ENCODE measurements around the gene KLRF2. TPM values are rescaled to one million over a fixed set of nuclear protein-coding genes. Genes with fewer than 3 reads are reported as not detected.

KLRF2 gene
- total and polyA plus RNA-seq, 8 donors: not detected

GRCh38 chr12:9895215-9895971 lies 14.1 kb downstream of the KLRF2 start:
- Histone ChIP-seq H3K4me1 (no peaks in the 10 kb centered on the region), H3K9me3 (no peaks in the 10 kb centered on the region), H3K27me3 (no peaks in the 10 kb centered on the region), H3K27ac (no peak overlapping the region), H3K36me3 (no peaks in the 10 kb centered on the region), H3K4me3 (no peak overlapping the region)
- TF ChIP-seq EP300 (IDR thresholded peaks at IDR 0.05) (no peak), POLR2A (IDR thresholded peaks at IDR 0.05) (no peak), POLR2AphosphoS5 (IDR thresholded peaks at IDR 0.05) (no peak), CTCF (IDR thresholded peaks at IDR 0.05) (no peak)
- no peak for DNase-seq
- 69 to 80% (median 70%) methylated on average over 6 of the region's 6 CpGs for WGBS, 5 donors
- intact Hi-C loops (cut with DNase I; ENCODE audit: low total_unique reads): no loop called here

- Histone ChIP-seq H3K27ac (no peak overlapping the region), H3K4me3 (no peak overlapping the region), H3K9me3 (peaks cover 3 to 9% (median 7%) of the 10 kb centered on the region in 4 donors), H3K4me1 (no peaks in the 10 kb centered on the region), H3K27me3 (no peaks in the 10 kb centered on the region), H3K36me3 (no peaks in the 10 kb centered on the region)
- TF ChIP-seq CTCF (IDR thresholded peaks at IDR 0.05) (no peak), EP300 (IDR thresholded peaks at IDR 0.05) (no peak), POLR2A (IDR thresholded peaks at IDR 0.05) (no peak), POLR2AphosphoS5 (IDR thresholded peaks at IDR 0.05) (no peak)
- intact Hi-C loops (cut with DNase I; ENCODE audit: low total_unique reads): no loop called here
- DNase-seq: no peak
- WGBS, 5 donors: 71 to 79% (median 74%) methylated on average over 6 of the region's 6 CpGs
Observed at GRCh38 chr12:9897535-9897934, 16.2 kb downstream of the KLRF2 start.

- TF ChIP-seq POLR2A (IDR thresholded peaks at IDR 0.05): no peak
- no peak for TF ChIP-seq EP300 (IDR thresholded peaks at IDR 0.05)
- TF ChIP-seq POLR2AphosphoS5 (IDR thresholded peaks at IDR 0.05): no peak
- no peak for TF ChIP-seq CTCF (IDR thresholded peaks at IDR 0.05)
- Histone ChIP-seq H3K4me1 (no peaks in the 10 kb centered on the region), H3K27me3 (no peaks in the 10 kb centered on the region), H3K36me3 (no peaks in the 10 kb centered on the region), H3K4me3 (no peak overlapping the region), H3K27ac (no peak overlapping the region), H3K9me3 (peaks cover 7 to 21% (median 15%) of the 10 kb centered on the region in 4 donors)
- WGBS, 5 donors: 71 to 95% (median 94%) methylated on average over 2 of the region's 2 CpGs
- no peak for DNase-seq
- intact Hi-C loops (cut with DNase I; ENCODE audit: low total_unique reads): no loop called here
Observed at GRCh38 chr12:9899209-9899608, 17.9 kb downstream of the KLRF2 start.

- DNase-seq: no peak
- no peak overlapping the region for H3K27ac ChIP-seq
- H3K27me3 ChIP-seq: no peaks in the 10 kb centered on the region
- TF ChIP-seq CTCF (IDR thresholded peaks at IDR 0.05) (no peak), EP300 (IDR thresholded peaks at IDR 0.05) (no peak), POLR2A (IDR thresholded peaks at IDR 0.05) (no peak), POLR2AphosphoS5 (IDR thresholded peaks at IDR 0.05) (no peak)
- H3K4me1 ChIP-seq: no peaks in the 10 kb centered on the region
- H3K36me3 ChIP-seq: no peaks in the 10 kb centered on the region
- intact Hi-C loops (cut with DNase I; ENCODE audit: low total_unique reads): loop anchor here (10.0 kb wide), 1 partner anchor 86 kb away; no protein-coding TSS in a partner anchor
- WGBS, 5 donors: 54 to 70% (median 60%) methylated on average over 2 of the region's 2 CpGs
- H3K4me3 ChIP-seq: no peak overlapping the region
- H3K9me3 ChIP-seq: peaks cover 7 to 23% (median 15%) of the 10 kb centered on the region in 4 donors
Observed at GRCh38 chr12:9900930-9901329, 19.6 kb downstream of the KLRF2 start.

Measured in stomach (tissue), 9 donors.